Choroid plexus epithelial cell (primary cell): ENCODE results near the gene ATG4B.
A peak's percentile ranks its signal among the peaks of the same experiment; 100 is the strongest.
"Not testable (repeated sequence)": the region's sequence is repeated elsewhere in the genome, so short reads cannot be mapped to it uniquely, and the experiment has no call there.

Experiments used
- DNase-seq: peaks from one replicate; pipeline ENCODE4 v3.0.0-alpha.2; 2010; ENCODE audit warnings: low read depth
- H3K4me3 ChIP-seq: 2 replicates; pipeline ENCODE4 v1.5.1; 2011; ENCODE audit warnings: low read depth, mild to moderate bottlenecking, control low read depth, low read length, moderate library complexity
- CTCF ChIP-seq: conservative IDR thresholded peaks from 2 replicates; pipeline ENCODE4 v1.5.1; 2011; ENCODE audit warnings: low read depth, mild to moderate bottlenecking, control low read depth, inconsistent platforms, low read length, moderate library complexity

ATG4B gene

GRCh38 chr2:241658296-241658695 lies 20.8 kb downstream of the ATG4B start:
- DNase-seq, result no peak
- no peak overlapping the region for H3K4me3 ChIP-seq
- TF ChIP-seq CTCF, result no peak

- peak; percentile 91 for TF ChIP-seq CTCF
- DNase-seq, result peak; percentile 90
- H3K4me3 ChIP-seq, result no peak overlapping the region
These were observed 21.8 kb downstream of the ATG4B start for GRCh38 chr2:241659150-241659739.

- no peak for DNase-seq
- TF ChIP-seq CTCF, result no peak
- H3K4me3 ChIP-seq, result no peak overlapping the region
These were observed 23.2 kb downstream of the ATG4B start for GRCh38 chr2:241660593-241661213.

DNA sequence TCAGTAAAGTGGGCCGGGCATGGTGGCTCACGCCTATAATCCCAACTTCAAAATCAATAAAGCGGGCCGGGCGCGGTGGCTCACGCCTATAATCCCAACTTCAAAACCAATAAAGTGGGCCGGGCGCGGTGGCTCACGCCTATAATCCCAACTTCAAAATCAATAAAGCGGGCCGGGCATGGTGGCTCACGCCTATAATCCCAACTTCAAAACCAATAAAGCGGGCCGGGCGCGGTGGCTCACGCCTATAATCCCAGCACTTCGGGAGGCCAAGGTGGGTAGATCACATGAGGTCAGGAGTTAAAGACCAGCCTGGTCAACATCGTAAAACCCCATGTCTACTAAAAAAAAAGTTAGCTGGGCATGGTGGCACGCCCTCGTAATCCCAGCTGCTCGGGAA lies 25.2 kb downstream of the ATG4B start:
- not testable (repeated sequence) for H3K4me3 ChIP-seq, DNase-seq

DNA sequence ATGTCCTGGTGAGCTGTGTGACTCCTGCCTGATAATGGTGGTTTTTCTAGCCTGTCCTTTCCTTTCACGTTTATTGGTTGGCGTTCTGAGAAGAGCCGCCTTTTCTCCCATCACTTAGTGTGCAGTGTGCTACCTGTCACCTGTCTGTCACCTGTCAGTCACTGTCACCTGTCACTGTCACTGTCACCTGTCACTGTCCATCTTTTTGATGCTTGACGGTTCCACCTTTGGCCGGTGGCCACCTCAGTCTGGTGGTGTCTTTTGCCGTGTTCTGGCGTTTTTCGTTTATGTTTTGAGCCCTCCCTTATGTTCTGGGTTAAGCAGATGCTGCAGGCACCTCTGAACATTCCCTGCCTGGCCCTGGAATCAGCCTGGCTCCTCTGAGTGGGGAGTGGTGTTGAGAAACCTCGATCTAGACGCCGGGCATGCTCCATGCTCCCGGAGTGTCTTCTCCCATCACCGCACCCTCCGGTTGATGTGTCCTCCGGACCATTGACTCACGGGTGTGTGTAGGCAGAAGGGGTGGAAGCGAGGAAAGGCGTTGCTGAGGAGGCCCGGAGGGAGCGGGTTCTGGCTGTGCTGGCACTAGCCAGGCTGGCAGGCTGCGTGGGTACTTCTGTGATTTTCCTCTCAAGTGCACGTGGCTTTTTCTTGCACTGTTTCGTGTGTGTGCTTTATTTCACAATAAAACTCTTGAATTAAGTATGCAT lies 28.4 kb downstream of the ATG4B start:
- TF ChIP-seq CTCF, result no peak
- no peak for DNase-seq
- H3K4me3 ChIP-seq, result peak overlapping the region; percentile 18

DNA sequence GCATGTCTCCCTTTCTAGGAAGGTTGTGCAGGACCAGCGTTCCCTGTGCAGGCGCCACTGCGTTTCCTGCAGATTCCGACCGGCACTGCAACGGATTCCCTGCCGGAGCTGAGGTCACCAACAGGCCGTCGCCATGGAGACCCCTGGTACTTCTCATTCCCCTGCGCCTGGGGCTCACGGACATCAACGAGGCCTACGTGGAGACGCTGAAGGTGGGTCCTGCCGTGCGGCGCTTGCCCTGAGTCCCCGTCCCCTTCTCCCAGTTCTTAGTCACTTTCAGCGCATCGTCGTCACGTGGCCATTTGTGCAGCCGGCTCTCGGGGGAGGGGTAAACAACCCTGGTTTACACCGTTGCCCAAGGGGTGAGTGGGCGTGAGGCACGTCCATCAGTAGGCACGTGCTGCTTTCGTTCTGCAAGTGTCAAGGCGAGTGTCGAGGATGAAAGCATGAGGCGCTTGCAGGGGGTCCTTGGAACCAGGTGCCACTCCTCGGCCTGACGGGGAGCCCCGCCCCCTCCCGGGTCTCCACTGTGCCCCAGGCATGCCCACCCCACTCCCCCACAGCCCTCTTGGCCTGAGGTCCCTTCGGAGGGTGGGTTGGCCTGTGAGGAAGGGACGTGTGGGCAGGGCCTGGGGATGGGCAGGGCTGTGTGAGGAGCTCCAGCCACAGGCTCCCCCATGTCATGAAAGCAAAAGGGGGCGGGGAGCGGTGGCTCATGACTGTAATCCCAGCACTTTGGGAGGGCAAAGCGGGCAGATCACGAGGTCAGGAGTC lies 29.3 kb downstream of the ATG4B start:
- no peak overlapping the region for H3K4me3 ChIP-seq
- DNase-seq, result peak; percentile 64
- peak; percentile 18 for TF ChIP-seq CTCF

GRCh38 chr2:241668354-241668753 lies 30.9 kb downstream of the ATG4B start:
- TF ChIP-seq CTCF, result no peak
- no peak overlapping the region for H3K4me3 ChIP-seq
- no peak for DNase-seq
